Measurements from ENCODE around the gene SCGB3A1. TPM values are rescaled to one million over a fixed set of nuclear protein-coding genes. Genes with fewer than 3 reads are reported as not detected.

Gene SCGB3A1
- total and polyA plus RNA-seq, 9 of the 15 experiments (the other 6 are each of a cell fraction or from before 2014, with no cell fraction given): 0.33 TPM; not detected in 8

GRCh38 chr5:180628211-180628610 lies 36.9 kb upstream of the SCGB3A1 start:
- ChIA-PET CTCF (ENCODE audit: low intra/inter-chr PET ratio) (no interaction called here), POLR2A (interaction anchor here (0.6 kb wide), 1 partner anchor 18 kb away, joined by 3 read pairs; no protein-coding TSS in a partner anchor)
- DNase-seq (ENCODE audit: extremely low read depth in 1 of 4, low spot score in 3 of 4) (no peak), FAIRE-seq (no peak), ATAC-seq (no peak)
- no peak overlapping the region for H3K4me3 ChIP-seq
- WGBS (ENCODE audit: insufficient coverage, low coverage, missing lambda C conversion rate): 5% methylated on average over 11 of the region's 14 CpGs
- TF ChIP-seq E2F4 (CRISPR knock-in tag; IDR thresholded peaks at IDR 0.05; ENCODE audit: low read depth): no peak
- TF ChIP-seq AFF4 (CRISPR knock-in tag; IDR thresholded peaks at IDR 0.05): no peak
- in situ Hi-C loops (cut with MboI): no loop called here
- no peaks in the 10 kb centered on the region for H3K36me3 ChIP-seq (ENCODE audit: control insufficient read depth, insufficient read depth, low read length)
- H3K4me2 ChIP-seq (ENCODE audit: insufficient read depth, low read length): no peak overlapping the region
- H3K4me1 ChIP-seq (replicated peaks in 1 of 2; ENCODE audit: control insufficient read depth in 2 of 2, insufficient read depth in 2 of 2, low read length in 2 of 2): peaks cover 0 to 64% of the 10 kb centered on the region in 2 experiments; a peak in 2 of 5 replicates
- peaks cover 6% of the 10 kb centered on the region for H4K20me1 ChIP-seq (replicated peaks; ENCODE audit: control insufficient read depth, insufficient read depth, low read length)
- no peak overlapping the region for H3K9ac ChIP-seq (ENCODE audit: insufficient read depth in 1 of 2, low read depth in 2 of 2, low read length in 2 of 2)
- BruUV-seq (replicated peaks): no TSS peak
- H3K9me1 ChIP-seq (ENCODE audit: control insufficient read depth, insufficient read depth, low read length): no peaks in the 10 kb centered on the region
- H3K27me3 ChIP-seq (ENCODE audit: control insufficient read depth in 2 of 2, insufficient read depth in 2 of 2, low read length in 2 of 2): peaks cover 17 to 74% of the 10 kb centered on the region in 2 experiments; a peak in 4 of 5 replicates
- intact Hi-C loops (cut with micrococcal nuclease): no loop called here
- H3K9me3 ChIP-seq (replicated peaks; ENCODE audit: control insufficient read depth, insufficient read depth, low read depth, low read length): no peaks in the 10 kb centered on the region
- H2AFZ ChIP-seq (ENCODE audit: low read depth, low read length): no peak overlapping the region
- H3K79me2 ChIP-seq (ENCODE audit: control insufficient read depth, insufficient read depth, low read length): no peaks in the 10 kb centered on the region
- H3K27ac ChIP-seq (ENCODE audit: extremely low read depth, low read depth, low read length): no peak overlapping the region
